NCI-H446 treated with DMSO at 0.1 percent for 48 hours (cell line): ENCODE results near the gene FMO4.
A peak's percentile ranks its signal among the peaks of the same experiment; 100 is the strongest.
"Not testable (repeated sequence)": the region's sequence is repeated elsewhere in the genome, so short reads cannot be mapped to it uniquely, and the experiment has no call there.

ENCODE experiments used
- DNase-seq: peaks from one replicate; lab custom pipeline; 2025; lab: John Stamatoyannopoulos, UW

Gene FMO4

GRCh38 chr1:171335964-171336363 is 22.0 kb downstream of the FMO4 start:
- DNase-seq = no peak

DNA sequence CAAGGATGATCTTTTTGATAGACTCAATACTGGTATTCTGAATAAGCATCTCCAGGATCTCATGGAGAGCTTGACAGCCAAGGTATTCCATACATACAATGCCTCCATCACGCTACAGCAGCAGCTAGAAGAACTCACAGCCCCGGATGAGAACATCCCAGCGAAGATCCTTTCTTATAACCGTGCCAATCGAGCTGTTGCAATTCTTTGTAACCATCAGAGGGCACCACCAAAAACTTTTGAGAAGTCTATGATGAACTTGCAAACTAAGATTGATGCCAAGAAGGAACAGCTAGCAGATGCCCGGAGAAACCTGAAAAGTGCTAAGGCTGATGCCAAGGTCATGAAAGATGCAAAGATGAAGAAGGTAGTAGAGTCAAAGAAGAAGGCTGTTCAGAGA is 25.4 kb downstream of the FMO4 start:
- not testable (repeated sequence) for DNase-seq

DNA sequence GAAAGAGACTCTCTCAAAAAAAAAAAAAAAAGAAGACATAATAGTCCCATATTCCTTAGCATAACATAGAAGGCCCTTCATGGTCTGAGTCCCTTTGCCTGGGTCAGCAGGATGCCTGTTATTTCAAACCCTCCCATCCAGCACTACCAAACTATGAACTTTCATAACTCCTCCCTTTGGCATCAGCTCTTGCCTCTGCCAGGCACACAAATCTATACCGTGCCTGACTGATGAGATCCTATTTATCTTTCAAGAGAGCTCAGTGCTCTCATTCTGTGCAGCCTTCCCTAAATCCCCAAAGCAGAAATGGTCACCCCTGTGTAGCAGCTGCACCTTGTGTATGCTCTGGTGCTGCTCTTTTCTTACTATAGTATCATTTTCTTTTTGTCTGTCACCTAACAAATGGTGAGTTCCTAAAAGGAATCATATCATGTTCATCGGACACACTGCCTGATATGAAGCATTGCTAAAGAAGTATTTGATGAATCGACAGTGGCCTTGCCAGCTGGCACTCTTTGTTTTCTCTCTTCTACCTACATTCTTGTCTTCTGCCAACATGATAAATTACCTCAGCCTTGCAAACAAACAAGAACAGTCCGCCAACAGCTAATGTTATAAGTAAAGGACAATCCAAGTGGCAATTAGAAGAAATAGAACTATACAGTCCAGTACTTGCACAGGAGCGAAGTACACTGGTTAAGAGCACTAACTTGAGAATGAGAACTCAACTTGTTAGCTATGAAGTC is 29.9 kb downstream of the FMO4 start:
- DNase-seq = no peak

- DNase-seq = no peak
Measured at GRCh38 chr1:171344473-171344820, 30.5 kb downstream of the FMO4 start.

DNA sequence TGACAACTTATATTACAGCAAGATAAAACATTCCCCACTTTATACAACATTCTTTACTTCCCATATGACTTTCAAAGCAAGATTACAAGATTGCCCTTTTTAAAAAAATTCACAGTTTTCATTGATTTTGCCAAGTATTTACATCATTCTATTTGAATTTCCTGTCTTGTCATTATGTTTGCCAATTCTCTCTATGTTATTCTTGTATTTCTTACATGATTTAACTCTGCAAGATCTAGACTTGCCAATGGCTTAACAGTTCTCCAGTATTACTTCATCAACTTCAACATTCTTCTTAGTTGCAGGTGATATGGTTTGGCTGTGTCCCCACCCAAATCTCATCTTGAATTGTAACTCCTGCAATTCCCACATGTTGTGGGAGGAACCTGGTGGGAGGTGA is 31.6 kb downstream of the FMO4 start:
- no peak for DNase-seq

GRCh38 chr1:171346881-171347280 is 32.9 kb downstream of the FMO4 start:
- DNase-seq = no peak

- no peak for DNase-seq
Measured at GRCh38 chr1:171350594-171350993, 36.6 kb downstream of the FMO4 start.

DNA sequence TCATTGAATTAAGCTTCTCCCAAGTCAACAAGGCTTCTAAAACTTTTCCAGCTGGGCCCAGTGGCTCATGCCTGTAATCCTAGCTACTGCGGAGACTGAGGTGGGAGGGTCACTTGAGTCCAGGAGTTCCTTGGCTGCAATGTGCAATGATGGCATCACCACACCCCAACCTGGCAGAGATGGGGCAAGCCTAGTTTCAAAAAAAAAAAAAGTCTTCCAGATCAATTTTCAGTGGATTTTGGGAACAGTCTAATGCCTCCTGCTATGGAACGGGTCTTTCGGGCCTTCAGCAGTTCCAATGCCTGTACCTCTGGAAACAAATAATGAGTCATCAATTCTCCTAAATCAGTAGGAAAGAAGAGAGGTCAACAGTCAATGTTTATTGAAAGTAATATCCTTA is 38.0 kb downstream of the FMO4 start:
- no peak for DNase-seq

DNA sequence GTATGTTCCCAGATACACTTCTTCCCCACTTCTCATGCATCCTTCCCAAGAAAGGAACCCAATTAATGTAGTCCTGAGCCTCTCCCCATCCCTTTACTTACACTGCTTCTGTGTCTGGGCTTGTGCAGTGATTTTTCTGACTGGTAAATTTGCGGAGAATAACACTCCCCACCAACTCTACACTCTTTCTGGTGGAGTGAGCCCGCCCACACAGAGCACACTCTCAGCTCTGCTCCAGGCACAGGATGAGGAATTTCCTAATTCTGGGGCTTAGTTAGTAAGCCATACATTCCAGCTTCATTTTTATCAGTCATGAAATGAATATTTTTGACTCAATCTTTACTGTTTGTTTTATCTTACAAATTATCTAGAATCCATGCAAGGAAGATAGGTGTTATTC is 38.6 kb downstream of the FMO4 start:
- DNase-seq = no peak

DNA sequence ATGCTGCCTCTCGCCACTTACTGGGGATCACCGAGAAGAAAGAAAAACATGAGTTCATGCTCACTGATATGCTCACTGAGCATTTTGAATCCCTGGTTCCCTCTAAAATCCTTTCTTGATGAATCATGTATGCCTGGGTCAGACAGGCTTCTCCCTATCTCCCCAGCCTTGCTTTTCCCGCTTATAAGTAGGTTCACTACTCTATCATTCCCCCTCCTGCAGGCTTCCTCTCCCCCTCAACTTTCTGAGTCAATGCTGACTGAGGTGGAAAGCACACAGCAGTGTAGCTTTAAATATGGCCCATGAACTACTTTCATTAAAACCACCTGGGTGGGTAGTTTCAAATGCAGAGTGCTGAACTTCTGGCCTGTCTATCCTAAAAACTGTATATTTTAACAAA is 41.7 kb downstream of the FMO4 start:
- DNase-seq = no peak

DNA sequence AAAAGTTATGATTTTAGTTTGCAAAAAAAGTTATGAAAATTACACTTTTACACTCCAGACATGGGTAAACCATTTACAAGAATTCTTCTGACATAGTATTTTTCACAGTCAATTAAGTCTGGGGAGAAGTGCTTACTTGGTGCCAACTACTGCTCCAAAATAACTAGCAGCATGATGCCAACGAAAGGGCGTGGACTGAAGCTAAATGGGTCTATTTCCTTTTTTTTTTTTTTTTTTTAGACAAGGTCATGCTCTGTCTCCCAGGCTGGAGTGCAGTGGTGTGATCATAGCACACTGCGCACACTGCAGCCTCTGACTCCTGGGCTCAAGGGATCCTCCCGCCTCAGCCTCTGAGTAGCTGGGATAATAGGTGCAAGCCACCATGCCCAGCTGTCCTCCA is 43.2 kb downstream of the FMO4 start:
- DNase-seq = peak; percentile 7

GRCh38 chr1:171359355-171359648 is 45.3 kb downstream of the FMO4 start:
- DNase-seq = not testable (repeated sequence)

DNA sequence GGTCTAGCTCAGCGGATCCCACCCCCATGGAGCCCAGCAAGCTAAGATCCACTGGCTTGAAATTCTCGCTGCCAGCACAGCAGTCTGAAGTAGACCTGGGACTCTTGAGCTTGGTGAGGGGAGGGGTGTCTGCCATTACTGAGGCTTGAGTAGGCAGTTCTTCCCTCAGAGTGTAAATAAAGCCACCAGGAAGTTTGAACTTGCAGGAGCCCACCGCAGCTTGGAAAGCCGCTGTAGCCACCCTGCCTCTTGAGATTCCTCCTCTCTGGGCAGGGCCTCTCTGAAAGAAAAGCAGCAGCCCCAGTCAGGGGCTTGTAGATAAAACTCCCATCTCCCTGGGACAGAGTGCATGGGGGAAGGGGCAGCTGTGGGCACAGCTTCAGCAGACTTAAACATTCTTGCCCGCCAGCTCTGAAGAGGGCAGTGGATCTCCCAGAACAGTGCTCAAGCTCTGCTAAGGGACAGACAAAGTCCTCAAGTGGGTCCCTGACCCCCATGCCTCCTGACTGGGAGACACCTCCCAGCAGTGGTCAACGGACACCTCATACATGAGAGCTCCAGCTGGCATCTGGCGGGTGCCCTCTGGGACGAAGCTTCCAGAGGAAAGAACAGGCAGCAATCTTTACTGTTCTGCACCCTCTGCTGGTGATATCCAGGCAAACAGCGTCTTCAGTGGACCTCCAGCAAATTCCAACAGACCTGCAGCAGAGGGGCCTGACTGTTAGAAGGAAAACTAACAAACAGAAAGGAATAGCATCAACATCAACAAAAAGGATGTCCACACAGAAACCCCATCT is 45.9 kb downstream of the FMO4 start:
- not testable (repeated sequence) for DNase-seq

DNA sequence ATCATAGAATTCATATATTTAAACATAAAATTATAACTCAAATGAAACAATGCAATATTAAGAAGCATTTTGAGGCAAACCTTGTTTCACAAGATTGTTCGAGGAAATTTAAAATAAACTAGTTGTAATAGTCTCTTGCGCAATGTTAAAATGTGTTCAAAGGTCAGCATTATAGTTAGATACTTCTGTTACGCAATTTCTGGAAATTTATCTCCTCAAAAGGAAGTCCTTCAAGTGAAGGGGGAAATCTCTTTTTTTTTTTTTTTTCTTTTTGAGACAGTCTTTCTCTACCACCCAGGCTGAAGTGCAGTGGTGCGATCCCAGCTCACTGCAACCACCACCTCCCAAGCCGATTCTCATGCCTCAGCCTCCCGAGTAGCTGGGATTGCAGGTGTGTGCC is 52.1 kb downstream of the FMO4 start:
- no peak for DNase-seq

- DNase-seq = no peak
Measured at GRCh38 chr1:171366816-171367215, 52.8 kb downstream of the FMO4 start.

DNA sequence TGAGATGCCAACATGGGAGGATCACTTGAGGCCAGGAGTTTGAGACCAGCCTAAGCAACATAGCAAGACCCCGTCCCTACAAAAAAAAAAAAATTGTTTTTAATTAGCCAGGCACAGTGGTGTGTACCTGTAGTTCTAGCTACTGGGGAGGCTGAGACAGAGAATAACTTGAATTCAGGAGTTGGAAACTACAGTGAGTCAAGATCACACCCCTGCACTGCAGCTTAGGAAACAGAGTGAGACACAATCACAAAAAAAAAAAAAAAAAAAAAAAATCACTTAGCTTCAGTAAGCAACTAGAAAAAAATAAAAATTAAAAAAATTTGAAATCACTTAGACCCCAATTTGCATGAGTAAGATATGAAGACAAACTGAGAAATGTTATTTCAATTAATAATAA is 53.5 kb downstream of the FMO4 start:
- no peak for DNase-seq

DNA sequence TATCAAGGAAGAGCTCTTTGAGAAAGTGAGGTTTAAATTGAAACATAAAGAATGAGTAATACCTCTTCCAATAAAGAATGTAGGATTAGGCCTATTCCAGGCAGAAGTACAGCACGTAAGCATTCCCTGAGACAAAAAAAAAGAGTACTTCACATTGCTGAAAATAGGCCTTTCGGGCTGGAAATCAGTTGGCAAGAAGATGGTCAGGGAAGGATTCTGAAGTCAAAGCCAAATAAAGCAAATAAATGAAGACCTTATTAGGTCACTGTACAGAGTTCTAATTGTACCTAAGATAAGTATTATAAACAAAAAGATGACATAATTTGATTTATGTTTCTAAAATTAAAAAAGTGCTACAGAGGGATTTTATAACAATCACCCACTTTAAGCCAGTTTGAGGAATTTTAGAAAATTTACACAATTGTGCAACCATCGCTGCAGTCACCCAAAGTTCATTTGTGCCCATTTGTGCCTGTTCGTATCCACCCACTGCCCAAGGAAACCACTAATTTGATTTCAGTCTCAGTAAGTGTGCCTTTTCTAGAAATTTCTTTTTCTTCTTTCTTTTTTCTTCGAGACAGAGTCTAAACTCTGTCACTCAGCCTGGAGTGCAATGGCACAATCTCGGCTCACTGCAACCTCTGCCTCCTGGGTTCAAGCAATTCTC is 58.6 kb downstream of the FMO4 start:
- no peak for DNase-seq

GRCh38 chr1:171373357-171374122 is 59.6 kb downstream of the FMO4 start:
- DNase-seq = not testable (repeated sequence)

GRCh38 chr1:171379846-171380245 is 65.9 kb downstream of the FMO4 start:
- no peak for DNase-seq

DNA sequence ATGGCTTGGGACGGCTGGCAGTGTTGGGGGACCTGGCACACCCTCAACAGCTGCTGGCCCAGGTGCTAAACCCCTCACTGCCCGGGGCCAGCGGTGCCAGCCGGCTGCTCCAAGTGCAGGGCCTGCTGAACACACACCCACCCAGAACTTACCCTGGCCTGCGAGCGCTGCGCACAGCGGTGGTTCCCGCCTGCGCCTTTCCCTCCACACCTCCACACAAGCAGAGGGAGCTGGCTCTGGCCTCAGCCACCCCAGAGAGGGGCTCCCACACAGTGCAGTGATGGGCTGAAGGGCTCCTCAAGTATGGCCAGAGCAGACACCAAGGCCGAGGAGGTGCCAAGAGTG is 67.9 kb downstream of the FMO4 start:
- DNase-seq = no peak

GRCh38 chr1:171384496-171384895 is 70.5 kb downstream of the FMO4 start:
- DNase-seq = no peak

GRCh38 chr1:171389171-171389570 is 75.2 kb downstream of the FMO4 start:
- DNase-seq = no peak

DNA sequence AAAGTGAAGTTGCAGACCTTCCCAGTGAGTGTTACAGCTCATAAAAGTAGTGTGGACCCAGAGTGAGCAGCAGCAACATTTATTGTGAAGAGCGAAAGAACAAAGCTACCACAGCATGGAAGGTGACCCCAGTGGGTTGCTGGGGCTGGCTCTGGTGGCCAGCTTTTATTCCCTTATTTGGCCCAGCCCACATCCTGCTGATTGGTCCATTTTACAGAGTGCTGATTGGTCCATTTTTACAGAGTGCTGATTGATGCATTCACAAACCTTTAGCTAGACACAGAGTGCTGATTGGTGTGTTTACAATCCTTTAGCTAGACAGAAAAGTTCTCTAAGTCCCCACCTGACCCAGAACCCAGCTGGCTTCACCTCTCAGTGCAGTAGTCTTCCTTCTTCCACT is 76.8 kb downstream of the FMO4 start:
- not testable (repeated sequence) for DNase-seq
